GM18507 (cell line): ENCODE data around the gene GLYR1.

Source experiments
- DNase-seq: peaks from one replicate; pipeline ENCODE4 v3.0.0; 2011; ENCODE audit warnings: low read depth; ENCODE audit not compliant: insufficient read length; ENCODE audit errors: extremely low spot score
- FAIRE-seq: peaks from 2 replicates; lab custom pipeline; 2011; peaks lifted over from hg19 to GRCh38; lab: Jason Lieb, UNC

Gene GLYR1

DNA sequence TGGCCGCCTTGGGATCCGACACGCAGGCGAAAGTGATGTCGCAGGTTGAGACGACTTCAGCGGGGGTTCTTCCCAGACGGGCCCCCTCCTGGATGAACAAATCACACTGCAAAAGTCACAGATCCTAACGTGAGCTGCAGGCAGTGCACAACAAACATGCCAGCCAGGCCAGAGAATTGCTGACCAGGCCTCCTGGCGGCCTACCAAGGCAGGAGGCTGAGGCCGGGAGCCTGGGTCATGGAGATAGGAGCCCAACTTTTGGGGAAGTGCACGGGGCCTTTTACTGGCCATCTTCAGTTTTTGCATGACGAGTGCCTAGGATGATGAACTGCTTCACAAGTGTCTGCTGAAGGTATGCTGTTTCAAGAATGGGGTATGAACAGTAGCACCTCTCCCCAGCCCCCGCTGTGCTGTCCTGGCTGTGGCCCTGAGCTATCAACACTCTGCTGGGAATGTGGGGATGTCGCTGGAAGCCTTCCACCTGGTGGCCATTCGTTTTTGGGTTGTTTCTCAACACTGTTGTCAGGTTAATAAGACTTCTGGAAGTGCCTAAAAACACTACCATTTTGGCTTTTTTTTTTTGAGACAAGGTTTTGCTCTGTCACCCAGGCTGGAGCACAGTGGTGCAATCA is 32.4 kb downstream of the GLYR1 start:
- FAIRE-seq, result no peak

DNA sequence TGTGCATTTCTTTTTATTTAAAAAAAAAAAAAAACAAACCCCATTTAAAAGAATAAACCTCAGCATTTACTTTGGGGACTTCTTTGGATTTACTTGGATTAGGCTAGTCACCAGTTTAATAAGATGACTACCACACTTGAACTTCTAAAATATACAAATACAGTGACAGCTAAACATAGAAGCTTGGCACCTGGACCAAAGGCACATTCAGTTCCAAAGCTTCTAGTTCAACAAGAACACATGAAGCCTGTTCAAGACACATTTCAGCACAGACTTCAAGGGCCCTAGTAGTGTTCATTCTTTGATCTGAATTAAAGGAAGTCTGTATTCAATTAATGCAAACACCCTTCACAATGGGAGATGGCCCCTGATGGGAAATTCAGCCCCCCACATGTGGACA is 33.0 kb downstream of the GLYR1 start:
- FAIRE-seq (no peak), DNase-seq (no peak)

More for the DNA sequence above, 32.4 kb downstream of the GLYR1 start:
- no peak for DNase-seq

DNA sequence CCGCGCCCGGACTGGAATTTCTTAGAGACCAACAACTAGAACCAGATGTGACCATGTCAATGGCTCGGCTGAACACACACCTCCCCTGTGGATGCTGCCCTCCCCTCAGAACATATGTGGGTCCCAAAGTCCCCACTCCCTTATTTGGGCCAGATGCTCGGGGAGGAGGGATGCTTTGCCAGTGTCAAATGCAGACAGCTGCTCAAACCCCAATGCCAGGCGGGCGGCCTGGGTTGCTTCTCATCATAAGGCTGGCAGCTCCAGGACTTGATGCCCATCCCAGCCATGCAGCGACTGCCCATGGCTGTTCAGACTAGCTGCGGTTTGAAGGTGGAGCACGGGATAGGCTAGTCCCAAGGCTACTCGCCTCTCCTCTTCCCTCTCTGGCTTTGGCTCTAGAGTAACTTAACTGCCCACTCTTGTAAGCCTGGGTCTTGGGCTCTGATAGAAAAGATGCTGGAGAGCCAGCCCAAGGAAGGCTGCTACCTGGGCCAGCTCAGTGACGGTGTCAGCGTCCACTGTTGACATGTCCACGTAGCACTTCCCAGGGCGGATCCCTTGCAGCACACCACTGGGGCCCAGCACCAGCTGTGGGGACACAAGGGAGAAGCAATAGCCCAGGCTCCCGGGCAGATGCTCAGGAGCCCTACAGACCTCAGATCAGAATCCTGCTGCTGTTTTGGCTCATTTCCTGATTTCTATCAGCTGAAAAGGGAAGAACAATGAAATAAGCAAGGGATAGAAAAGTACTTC is 33.7 kb downstream of the GLYR1 start:
- FAIRE-seq (no peak), DNase-seq (no peak)

DNA sequence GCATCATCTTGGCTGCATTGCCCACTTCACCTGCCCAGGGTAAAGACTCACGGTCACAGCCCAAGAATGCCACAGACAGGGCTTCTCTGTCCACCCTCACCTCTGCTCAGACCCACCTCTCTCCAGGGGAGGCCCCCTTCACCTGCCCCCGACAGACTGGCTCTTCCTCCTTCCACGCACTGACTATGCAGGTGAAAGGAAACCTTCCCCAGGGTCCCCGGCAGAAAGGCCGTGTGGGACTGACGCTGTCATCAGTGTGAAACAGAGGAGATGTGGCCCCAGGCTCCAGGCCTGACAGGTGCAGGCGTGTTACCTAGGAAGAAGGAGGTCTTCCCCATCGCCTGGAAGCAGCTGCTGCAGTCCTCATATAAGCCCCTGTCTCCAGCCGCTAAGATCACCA is 35.3 kb downstream of the GLYR1 start:
- no peak for DNase-seq
- FAIRE-seq, result no peak

DNA sequence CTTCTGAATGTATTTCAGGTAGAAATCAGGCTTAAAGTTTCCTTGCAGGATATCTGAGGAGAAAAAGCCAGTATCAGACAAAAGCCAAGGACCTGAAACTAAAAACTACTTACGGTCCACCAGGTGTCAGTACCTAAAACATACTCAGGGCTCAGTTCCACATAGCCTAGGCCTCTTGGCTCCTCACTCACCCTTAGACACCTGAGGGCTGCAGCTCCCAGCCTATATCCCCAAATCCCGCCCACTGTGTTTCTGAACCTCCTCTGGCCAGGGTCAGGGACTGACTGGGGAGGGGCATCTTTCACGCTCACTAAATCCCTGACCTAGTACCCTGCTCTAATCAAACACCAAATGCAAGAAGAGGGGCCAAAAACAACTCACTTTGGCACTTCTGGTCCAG is 35.8 kb downstream of the GLYR1 start:
- no peak for FAIRE-seq

DNA sequence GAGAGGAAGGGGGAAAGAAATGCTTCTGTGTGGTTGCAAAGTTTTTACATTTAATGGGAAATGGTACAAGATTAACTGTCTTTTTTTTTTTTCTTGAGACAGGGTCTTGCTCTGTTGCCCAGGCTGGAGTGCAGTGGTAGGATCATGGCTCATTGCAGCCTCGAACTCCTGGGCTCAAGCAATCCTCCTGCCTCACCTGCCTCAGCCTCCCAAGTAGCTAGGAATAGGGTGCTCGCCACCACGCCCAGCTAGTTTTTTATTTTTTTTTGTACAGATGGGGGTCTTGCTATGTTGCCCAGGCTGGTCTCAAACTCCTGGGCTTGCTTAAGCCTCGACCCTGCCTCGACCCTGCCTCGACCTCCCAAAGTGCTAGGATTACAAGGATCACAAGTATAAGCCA is 40.8 kb downstream of the GLYR1 start:
- FAIRE-seq, result no peak
- DNase-seq, result no peak

More for the DNA sequence above, 35.8 kb downstream of the GLYR1 start:
- no peak for DNase-seq

DNA sequence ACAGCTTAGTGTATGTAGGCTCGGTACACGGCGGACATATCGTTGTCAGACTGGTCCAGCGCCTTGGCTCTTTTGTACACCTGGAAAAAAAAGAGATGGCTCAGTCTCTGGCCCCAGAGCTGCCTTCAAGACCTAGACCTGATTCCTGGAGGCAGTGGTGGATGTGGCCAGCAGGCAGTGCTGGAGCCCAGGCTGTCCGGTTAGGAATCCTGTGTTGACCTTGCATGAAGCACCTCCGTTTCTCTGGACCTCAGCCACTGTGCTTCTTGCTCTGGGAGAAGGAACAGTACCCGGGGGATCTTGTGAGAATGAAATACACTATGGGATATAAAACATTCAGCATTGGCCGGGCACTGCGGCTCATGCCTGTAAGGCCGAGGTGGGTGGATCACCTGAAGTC is 41.9 kb downstream of the GLYR1 start:
- DNase-seq, result no peak
- no peak for FAIRE-seq

DNA sequence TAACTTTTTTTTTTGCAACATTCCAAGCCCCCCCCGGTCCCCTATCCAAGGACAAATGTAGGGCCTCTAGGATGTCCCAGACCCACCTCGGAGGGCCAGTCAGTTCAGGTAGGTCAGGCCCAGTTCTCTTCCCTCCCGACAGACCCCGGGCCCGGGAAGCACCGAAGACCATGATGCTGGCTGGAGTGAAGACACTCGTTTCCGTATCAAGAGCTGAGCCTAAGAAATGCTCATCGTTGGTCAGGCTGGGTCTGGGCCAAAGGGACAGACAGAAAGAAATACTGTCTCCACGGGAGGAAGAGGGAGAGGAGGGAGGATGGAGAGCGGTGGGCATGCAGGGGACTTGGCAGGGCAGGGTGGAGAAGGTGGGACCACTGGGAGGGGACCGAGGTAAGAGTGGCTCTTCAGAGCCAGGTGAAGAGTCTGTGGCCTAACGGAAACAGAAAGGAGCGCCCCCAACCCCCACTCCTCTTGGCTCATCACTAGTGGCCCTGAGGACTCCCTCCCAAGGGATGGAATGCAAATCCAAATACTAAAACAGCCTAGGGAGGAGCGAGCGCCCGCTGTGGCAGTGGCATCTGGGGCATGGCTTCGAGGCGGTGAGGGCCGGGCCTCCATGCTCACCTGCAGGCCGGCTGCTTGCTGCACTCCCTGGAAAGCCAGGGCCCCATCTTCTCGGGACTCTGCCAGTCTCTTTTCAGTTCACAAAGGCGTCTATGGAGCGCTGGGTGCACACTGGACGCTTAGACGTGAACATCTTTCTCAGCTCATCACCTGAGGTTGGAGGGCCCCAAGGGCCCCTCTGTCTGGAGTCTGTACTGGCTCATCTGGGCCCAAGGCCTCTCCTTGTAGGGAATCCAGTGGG is 43.0 kb downstream of the GLYR1 start:
- no peak for DNase-seq
- no peak for FAIRE-seq

DNA sequence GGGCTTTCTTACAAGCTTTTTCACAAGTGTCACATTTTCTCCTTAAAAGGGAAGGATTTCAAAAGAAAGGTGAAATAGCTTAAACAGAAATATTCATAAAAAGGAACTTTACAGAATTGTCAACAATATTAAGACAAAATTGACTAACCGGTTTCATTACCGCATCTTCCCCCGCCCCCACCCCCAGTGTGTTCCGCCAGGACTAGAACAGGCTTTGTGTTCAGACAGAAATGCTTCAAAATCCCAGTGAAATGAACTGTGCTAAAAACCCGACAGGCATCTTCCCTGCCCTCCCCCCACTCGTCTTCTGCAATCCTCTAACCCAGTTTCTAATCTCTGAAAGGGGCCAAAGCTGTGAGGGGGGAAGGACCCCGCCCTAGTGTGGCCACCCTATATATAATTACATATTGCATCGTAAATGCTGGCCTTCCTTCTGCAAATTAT is 43.7 kb downstream of the GLYR1 start:
- FAIRE-seq (no peak), DNase-seq (no peak)

DNA sequence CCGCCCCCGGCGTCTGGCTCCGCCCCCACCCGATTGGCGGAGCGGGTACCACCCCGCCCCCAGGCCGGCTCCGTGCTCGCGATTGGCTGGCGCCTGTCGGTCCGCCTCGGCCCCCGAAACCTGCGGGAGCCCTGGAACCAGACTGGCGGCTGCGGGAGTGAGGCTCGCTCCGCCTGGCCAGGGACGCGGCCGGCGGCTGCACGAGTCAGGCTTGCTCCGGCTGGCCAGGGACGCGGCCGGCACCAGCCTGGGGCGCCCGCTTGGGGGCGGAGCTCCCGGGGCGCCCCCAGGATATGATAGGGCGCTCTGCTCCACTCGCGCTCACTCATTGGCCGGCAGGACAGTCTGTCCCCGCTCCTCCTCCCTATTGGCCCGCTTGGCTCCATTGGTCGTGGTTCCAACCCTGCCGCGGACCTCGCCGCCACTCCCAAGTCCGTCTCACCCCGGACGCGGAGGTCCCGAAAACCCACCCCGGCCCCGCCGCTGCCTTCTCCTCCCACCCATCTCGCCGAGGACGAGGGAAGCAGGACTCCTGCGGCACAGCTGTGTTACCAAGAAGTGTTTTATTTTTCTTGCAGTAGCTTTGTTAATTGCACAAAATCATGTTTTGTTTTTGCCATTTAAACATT is 44.3 kb downstream of the GLYR1 start:
- DNase-seq (peak; percentile 95), FAIRE-seq (peak; percentile 90)

DNA sequence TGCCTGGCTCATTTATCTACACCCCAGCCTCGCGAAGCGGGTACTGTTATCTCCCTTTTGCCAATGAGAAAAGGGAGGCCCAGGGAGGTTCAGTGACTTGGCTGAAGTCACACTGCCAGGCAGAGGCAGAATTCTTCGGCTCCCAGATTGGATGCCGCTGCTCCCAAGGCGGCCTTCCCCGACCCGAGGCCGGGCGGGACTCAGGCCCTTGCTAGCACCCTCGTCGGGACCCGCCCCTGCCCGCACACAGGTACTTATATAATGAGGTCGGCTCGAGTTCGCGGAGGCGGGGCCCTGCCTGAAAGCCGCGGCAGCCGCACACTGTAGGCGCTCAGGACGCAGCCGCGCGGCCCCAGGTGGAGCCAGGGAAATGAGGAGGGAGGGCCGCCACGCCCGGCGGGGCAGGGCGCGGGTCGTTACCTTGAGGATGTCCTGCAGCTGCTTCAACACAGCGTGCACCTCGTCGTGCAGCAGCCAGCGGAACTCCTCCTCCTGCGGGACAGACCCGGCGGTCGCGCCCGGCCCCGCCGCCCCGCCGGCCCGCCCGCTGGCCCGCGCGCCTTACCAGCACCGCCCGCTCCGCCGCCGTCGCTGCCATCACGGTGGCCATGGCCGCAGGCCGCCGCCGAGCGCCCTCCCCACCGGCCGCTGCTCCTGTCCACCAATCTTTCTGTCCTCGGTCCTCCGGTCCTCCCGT is 45.0 kb downstream of the GLYR1 start, which contains the start of gene ROGDI:
ROGDI (minus strand) TSS at position 672 of the 697 bp plus-strand sequence; CDS start at position 610, 62 bp downstream.
- FAIRE-seq (peak; percentile 79), DNase-seq (peak; percentile 47)

DNA sequence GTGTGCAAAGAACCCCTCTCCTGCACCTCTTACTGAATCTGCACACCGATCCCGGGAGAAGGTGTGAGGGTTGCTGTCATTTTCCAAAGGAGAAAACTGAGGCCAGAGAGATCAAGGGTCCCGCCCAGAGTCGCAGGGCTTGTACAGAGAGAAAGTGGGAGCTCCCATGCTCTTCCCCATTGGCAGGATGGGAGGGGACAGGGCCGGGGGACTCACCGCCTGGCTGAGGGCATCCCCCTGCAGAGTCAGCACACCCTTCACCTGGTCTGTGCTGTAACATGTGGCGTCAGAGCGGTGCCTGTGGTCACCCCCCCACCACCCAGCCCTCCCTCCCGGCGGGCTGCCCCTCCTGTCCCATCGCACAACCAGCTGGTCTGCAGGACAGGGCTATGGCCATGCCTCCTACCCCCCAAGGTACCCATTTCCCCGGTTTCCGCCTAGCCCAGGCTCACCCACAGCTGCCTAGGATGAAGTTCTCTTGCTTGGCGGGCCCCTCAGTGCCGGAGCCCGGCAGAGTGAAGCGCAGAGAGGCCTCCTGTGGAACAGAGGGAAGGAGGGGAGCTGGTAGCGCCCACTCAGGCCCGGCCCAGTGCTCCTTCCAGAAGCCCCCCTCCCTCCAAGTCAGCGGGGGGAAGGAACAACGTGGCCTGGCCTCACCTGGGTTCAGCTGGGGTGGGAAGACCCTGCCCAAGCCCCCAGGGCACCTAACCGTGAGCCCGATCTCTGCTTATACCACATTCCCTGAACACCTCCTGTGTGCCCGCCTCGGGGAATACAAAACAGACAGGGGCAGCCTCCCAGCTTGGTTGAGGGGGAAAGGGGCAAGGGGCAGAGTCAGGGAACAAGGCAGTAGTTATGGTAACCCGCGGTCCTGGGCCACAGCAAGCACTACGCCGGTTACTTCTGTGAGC is 45.8 kb downstream of the GLYR1 start:
- FAIRE-seq, result no peak
- no peak for DNase-seq

DNA sequence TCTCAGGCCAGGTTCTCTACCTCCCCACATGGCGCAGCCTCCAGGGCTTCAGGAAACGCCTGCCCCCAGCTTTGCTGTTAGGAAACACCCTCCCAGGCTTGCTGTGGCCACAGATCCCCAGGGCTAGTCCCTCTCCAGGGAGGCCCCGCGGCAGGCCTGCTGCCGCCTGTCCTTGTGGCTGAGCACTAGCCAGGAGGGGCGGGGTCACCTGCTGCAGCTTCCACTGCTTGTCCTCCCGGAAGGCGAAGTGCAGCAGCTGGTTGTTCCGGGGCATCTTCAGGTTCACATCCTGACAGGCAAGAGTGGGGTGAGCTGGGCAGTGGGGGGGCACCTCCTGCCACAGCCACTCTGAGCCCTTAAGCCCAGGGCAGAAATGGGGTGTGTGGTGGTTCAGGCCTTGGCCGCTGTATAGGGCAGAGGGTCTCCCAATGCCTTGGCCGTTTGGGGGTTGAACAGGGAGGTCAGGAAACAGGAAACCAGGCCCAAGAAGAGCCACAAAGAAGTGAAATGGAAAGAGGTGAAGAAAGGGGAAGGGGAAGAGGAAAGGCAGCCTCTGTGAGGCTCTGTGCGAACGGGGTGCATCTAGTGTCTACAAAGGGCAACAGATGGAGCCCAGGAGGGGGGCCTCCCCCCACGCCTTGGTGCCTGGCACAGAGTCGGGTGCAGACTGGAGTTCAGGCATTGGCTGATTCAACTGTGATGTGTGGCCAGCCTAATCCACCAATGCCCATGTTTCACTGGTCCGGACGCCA is 46.6 kb downstream of the GLYR1 start:
- DNase-seq (no peak), FAIRE-seq (no peak)

DNA sequence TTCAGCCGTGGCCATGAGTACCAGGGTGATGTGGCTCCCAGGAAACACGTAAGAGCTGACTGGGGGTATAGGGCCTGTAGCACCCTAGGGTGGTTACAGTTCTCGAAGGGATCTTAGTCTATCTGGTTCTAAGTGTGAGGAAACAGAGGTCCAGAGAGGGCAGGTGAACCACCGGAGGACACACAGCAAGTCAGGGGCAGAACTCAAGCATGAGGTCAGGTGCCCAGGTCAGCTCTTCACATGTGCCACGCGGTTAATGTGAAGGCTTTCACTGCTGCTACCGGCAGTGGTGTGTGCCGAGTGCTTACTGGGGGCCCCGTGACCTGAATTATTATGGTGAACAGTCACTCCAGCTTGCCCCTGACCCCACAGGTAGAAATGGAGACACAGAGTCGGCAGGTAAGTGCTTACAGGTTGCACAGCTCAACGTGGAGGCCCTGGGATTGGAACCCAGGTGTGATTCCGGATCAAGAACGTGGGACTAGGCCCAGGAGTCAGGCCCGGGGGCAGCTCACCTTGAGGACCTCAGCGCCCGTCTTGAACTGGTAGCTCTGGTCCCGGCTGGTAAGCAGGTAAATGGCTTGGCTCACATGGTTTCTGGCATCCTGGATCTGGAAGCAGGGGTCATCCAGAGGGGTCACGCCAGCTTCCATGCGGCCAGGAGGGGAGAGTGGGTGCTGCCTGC is 47.8 kb downstream of the GLYR1 start:
- no peak for DNase-seq
- no peak for FAIRE-seq

DNA sequence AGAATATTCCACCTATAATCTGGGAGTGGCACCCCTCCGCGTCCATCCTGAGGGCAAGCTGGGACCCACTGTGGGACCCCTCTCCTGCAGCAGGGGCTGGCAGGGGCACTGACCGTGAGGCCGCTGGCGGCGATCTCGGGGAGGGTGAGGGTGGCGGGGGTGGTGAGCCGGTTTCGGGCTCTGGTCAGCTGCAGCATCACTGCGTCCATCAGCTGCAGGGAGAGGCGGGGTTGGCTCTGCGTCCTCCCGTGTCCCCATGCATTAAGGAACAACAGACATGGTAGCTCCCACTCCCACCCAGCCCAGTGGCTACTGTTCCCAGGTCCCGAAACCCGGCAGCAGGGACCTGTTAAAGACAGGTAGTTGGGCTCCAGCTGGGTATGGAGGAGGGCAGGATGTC is 48.6 kb downstream of the GLYR1 start:
- no peak for FAIRE-seq

DNA sequence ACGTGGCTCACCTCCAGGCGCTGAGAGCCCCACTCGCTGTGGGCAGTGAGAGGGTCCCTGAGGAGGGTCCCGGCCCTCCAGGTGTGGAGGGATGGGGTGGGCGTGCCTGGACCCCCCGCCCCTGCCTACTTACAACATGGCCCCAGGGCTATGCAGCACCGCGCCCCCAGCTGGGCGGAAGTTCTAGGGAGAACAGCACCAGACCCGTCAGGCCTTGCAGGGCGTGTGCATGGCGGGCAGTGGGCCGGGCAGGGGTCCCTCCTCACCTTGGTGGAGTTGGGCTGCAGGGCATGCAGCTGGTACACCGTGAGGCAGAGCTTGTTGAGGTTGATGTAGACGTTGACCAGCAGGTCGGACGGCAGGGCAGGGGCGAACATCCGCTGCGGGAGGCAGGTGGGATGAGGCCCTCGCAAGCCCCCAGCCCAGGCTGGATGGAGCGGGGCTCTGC is 49.3 kb downstream of the GLYR1 start:
- FAIRE-seq (no peak), DNase-seq (no peak)

More for the DNA sequence above, 48.6 kb downstream of the GLYR1 start:
- DNase-seq, result no peak
